Vagina (tissue), 2 donors: ENCODE measurements around the gene ALDH6A1.

ENCODE experiments used
- POLR2AphosphoS5 ChIP-seq, 2 donors: sonication (generic); formaldehyde crosslinking; IDR thresholded peaks; one replicate each; pipeline ENCODE4 v1.9.0; 2017; ENCODE audit warnings: antibody characterized with exemption in 2 of 2, mild to moderate bottlenecking in 2 of 2, low read depth in 1 of 2; ENCODE audit not compliant: insufficient read depth in 1 of 2
- TF ChIP-seq, protein P1 (sequence below), 3 experiments: fragments of 450-650 bp in 2 of 3; fragments of 200-600 bp in 1 of 3; sonication (generic) in 1 of 3; IDR thresholded peaks; one replicate each; pipeline ENCODE4 v1.5.1; 2017 to 2019; ENCODE audit warnings: antibody characterized with exemption in 3 of 3, mild to moderate bottlenecking in 2 of 3, moderate library complexity in 2 of 3

DNA sequence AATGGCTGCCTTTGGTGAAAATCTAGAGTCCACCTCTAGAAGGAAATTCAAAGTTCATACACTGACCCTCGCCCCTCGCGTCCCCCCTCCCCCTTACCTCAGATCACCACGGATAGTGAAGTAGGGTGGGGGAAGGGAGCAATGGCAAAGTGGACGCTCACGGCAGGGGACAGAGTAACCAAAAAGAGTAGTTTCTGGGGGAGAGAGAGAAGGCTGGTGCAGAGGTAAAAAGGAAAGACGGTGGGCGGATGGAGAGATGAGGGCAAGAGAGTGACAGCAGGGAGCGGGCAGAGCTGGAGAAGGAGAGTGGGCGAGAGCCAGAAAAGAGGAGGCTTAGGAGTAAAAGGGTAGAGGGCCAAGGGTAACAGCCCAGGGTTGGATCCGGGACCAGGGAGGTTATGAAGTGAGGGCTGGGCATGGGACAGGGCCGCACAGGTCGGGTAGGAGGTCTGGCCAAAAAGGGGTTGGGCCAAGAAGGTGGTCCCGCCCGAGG is 423 bp downstream of the ALDH6A1 start:
- TF ChIP-seq, protein P1, sequence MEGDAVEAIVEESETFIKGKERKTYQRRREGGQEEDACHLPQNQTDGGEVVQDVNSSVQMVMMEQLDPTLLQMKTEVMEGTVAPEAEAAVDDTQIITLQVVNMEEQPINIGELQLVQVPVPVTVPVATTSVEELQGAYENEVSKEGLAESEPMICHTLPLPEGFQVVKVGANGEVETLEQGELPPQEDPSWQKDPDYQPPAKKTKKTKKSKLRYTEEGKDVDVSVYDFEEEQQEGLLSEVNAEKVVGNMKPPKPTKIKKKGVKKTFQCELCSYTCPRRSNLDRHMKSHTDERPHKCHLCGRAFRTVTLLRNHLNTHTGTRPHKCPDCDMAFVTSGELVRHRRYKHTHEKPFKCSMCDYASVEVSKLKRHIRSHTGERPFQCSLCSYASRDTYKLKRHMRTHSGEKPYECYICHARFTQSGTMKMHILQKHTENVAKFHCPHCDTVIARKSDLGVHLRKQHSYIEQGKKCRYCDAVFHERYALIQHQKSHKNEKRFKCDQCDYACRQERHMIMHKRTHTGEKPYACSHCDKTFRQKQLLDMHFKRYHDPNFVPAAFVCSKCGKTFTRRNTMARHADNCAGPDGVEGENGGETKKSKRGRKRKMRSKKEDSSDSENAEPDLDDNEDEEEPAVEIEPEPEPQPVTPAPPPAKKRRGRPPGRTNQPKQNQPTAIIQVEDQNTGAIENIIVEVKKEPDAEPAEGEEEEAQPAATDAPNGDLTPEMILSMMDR (IDR thresholded peaks at IDR 0.05): no peak
- no peak for TF ChIP-seq POLR2AphosphoS5 (IDR thresholded peaks at IDR 0.05; ENCODE audit: insufficient read depth in 1 of 2, low read depth in 1 of 2)
